HG02798 (cell line): ENCODE data around the gene SLBP.
"Not testable (repeated sequence)": the region's sequence is repeated elsewhere in the genome, so short reads cannot be mapped to it uniquely, and the experiment has no call there.

Experiments used
- ATAC-seq: cut with Tn5 transposase; IDR thresholded peaks from one replicate; pipeline ENCODE4 v1.9.1; 2021; ENCODE audit warnings: mild to moderate bottlenecking; ENCODE audit not compliant: unreplicated experiment, poor library complexity

The SLBP gene

GRCh38 chr4:1714303-1715001 is 2.3 kb upstream of the SLBP start:
- no peak for ATAC-seq

DNA sequence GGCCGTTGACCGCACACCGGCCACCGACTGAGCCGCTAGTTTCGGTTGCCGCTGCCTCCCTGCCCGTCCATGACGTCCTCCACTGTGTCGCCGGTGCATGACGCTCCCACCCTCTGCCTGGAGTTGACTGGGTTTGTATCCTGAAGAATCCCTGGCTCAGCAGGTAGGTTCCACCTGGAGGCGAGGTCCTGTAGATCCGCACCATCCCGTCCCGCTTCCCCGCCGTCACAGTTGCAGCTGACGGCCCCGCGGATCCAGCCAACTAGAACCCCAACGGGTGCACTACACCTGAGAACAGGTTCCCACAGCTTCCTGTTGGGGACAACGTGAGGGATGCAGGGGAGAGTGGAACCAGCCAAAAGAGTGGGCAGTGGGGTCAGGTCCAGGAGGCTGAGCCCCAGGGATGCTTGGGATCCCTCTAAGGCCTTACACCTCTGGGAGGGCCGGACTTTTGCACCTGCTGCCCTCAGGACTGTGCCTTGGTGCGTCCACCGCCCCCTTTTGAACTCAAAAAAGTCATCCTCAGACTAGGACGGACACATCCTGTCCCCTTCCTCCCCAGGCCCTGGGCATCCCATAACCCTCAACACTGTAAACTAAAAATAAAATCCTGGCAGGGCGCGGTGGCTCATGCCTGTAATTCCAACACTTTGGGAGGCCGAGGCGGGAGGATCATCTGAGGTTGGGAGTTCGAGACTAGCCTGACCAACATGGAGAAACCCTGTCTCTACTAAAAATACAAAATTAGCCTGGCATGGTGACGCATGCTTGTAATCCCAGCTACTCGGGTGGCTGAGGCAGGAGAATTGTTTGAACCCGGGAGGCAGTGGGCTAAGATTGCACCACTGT is 1.1 kb upstream of the SLBP start:
- ATAC-seq, result peak; percentile 5

GRCh38 chr4:1711571-1712215 is 426 bp downstream of the SLBP start:
- peak; percentile 2 for ATAC-seq

DNA sequence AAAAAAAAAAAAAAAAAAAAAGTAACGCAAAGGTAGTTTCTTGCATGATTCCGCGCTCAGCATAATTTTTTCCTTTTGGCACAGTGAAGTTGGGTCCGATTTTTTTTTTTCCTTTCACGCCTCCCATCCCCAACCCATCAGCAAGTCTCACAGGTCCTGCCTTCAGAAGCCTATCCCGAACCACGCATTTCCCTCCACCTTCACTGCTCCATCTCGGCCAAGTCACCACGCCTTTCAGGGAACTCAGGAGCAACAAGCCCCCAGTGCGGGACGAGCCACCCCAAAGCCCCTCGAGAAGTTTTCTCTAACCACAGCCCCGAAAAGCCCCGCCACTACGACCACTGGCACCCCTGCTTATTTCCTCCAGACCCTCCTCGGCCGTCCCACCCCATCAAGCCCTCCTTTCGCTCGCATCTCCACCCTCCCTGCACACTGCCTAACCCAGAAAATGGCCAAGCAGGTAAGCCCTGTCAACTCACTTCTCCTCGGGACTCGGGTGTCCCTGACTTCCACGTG is 1.0 kb downstream of the SLBP start:
- no peak for ATAC-seq

GRCh38 chr4:1708581-1708980 is 3.5 kb downstream of the SLBP start:
- no peak for ATAC-seq

- no peak for ATAC-seq
These were observed 5.8 kb downstream of the SLBP start for GRCh38 chr4:1706358-1706757.

DNA sequence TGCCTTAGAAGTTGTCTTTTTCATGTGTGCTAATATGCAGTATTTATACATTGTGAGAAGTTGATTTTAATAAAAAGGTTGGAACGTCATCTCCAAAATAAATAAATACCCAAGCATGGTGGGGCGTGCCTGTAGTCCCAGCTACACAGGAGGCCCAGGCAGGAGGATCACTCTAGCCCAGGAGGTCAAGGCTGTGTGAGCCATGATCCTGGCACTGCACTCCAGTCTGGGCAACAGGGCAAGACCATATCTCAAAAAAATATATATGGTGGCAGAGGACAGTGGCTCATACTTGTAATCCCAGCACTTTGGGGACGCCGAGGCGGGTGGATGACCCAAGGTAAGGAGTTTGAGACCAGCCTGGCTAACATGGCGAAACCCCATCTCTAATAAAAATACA is 6.4 kb downstream of the SLBP start:
- no peak for ATAC-seq

DNA sequence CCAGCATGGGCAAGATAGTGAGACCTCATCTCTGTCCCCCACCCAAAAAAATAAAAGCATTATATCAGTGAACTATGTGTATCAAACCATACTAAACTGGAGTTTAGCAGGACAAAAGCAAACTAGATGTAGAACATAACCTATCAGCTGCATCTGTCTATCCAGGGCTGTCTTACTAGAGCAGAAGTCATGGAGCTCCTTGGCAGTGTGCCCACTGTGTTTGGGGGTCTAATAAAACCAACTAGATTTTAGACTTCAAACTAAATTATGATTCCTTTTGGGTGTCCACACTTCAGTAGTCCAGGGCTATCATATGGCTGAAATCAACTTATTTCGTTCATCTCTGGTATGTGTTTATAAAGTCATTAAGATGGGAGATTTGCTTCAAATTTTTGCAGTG is 8.3 kb downstream of the SLBP start:
- no peak for ATAC-seq

DNA sequence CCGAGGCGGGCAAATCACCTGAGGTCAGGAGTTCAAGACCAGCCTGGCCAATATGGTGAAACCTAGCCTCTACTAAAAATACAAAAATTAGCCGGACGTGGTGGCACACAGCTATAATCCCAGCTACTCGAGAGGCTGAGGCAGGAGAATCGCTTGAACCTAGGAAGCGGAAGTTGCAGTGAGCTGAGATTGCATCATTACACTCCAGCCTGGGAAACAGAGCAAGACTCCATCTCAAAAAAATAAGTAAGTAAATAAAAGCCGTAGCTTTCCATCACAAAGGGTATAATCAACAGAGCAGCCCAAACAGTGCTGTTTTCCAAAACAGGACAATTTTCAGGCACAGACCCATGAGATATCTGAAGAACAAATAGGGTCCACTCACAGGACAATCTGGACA is 10.4 kb downstream of the SLBP start:
- ATAC-seq, result not testable (repeated sequence)

GRCh38 chr4:1695913-1696312 is 16.2 kb downstream of the SLBP start:
- no peak for ATAC-seq

GRCh38 chr4:1693131-1693896 is 18.8 kb downstream of the SLBP start:
- peak; percentile 74 for ATAC-seq

GRCh38 chr4:1691737-1692373 is 20.3 kb downstream of the SLBP start:
- ATAC-seq, result no peak

DNA sequence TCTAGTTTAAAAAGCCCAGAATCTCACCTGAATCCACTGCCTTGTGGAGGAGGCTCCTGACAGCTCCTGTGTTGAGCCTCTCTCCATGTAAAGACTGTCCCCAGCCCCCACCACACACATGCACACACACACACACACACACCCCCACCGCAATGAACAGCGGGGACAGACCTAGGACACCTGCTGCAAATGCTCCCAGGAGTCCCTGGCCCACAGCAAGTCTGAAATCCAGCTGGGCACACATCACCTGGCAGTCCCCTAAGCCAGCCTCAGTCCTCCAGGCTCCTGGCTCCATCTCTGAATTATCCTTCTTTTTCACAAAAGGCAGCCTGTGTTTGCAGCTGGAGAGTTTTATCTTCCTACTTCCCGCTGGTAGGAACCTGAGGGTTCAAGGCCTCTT is 21.4 kb downstream of the SLBP start:
- no peak for ATAC-seq

DNA sequence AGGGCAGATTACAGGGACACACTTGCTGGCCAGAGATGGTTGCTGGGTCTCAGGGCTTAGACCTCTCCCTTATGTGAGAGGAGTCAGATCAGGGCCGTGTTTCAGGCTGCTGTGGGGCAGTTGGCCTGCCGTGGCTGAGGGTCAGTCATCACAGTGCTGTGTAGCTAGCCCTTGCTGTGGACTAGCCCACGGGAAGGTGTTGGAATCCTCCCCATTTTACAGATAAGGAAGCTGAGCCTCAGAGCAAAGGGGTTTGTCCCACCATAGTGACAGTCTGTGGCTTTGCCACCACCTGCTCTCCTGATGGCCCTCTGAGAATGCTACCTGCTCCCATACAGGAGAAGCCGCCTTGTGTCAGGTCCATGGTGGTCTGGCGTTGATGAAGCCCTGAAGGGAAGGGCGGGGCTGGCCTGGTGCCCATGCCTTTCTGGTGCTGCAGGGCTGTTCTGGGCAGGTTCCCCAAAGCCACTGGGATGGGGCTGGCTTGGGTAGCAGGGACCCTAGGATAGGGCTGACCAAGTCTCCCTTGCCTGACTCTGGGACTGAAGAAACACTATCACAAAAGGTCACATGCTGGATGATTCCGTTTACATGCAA is 25.6 kb downstream of the SLBP start:
- no peak for ATAC-seq

DNA sequence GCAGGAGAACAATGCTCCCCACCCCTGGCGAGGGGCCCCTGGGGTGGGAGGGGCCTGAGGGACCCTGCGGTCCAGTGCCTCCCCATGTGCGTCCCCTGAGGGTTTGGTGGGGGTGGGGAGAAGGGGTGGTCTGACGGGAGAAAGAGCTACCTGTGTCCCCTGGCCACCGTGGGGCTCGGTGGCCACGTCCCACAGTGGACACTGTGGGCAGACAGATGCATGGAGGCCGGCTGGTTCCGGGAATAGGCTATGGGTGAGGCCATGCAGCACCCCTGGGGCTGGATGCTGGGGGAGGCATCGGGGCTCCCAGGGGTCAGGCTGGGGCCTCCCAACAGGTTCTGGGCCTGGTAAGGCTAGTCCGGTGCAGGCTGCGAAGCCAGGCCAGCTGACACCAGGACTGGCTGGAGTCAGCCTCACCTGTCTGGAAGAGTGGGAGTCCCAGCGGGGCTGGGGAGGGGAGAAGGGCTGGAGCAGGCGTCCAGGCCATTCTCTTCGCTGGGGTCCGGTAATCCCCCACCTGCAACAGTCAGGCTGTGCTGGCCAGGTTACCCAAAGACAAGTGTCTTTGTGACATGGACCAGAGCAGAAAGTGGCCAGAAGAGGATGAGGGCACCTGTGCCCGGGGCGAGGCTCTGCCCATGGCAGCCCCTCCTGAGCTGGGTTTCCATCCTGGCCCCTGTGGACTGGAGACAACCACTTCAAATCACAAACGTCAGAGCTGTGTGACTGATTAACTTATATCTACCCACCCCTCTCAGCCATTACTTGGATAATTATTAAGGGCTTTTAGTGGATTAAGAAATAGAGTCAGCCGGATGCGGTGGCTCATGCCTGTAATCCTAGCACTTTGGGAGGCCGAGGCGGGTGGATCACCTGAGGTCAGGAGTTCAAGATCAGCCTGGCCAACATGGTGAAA is 26.6 kb downstream of the SLBP start:
- no peak for ATAC-seq

DNA sequence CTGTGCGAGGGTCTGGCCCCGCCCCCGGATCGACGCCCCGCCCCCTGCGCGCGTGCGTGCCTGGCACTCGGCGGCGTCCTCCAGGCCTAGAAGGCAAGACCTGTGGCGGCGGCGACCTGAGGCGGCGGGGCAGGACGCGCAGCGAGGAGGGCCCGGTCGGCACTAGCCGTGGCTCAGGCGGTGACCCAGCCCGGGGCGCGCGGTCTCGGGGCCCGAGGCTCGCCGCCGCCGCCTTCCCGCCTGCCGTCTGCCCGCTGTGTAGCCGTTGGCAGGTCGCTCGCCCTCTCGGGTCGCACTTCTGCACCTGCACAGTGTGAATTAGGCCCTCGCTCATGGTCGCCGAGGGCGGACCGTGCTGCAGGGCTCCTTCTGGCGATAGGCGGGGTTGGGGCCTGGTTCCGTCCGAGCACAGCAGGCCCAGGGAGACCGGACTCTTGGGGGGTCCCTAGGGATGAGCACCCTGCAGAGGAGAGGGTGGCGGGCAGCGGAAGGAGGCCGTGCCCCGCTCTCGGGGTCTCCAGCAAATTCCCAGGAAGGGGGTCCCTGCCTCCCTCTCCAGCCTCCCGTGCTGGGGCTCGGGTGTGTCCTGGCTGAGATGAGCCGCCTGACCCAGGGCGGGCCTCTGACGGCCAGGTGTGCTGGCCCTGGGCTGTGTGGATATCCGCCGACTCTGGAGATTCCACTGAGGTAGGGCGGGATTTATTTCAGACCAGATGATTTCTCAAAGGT is 27.4 kb downstream of the SLBP start:
- ATAC-seq, result no peak

DNA sequence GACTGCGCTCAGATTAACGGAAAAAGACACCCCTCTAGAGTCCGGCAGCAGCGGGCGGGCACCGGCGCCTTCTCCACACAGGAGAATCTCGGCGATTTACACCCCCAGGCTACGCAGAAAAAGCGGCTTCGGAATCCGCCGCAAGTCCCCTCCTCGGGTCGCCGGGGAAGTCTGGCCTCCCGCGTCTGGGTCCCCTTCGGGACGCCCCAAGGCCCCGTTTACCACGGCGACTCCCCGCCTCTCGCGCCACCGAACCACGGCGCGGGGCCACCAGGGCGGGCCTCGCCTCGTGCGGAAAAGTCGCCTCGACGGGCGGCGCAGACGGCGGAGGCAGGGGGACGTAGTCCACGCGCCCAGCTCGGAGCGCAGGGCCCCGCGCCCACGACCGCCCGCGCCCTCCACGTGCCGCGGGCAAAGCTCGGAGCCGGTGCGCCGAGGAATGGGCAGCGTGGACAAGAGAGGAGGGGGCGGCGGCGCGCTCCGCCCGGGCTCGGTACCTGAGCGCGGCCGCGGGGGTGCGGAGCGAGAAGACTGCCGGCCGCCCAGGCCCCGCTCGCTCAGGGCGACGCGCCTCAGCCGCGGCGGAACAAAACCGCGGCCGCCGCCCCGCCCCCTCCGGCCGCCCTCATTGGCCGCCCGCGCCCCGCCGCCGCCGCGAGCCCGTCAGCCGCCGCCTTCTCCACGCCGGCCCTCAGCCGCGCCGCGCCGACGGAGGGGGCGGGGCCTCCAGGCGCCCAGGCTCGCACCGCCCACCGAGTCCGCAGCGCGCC is 28.2 kb downstream of the SLBP start, which contains the start of gene FAM53A:
FAM53A (minus strand) TSS at position 578 of the 770 bp plus-strand sequence. CDS start 15,572 bp downstream, outside the sequence.
- ATAC-seq, result peak; percentile 93
